HCT116 (cell line): ENCODE measurements around the gene CCDC102B. TPM values are rescaled to one million over a fixed set of nuclear protein-coding genes. Genes with fewer than 3 reads are reported as not detected.

Experiments used
- ATAC-seq: fragments of 200-7000 bp; cut with Tn5 transposase; 2 replicates; pipeline ENCODE4 v1.9.1; 2020; ENCODE audit warnings: mild to moderate bottlenecking, moderate library complexity
- BruUV-seq: library from RNA; stranded (reverse); fragments of 400-500 nt; replicated peaks from 2 replicates; lab custom pipeline; 2021; lab: Mats Ljungman, UMichigan
- CTCF ChIA-PET: fragments of 300-600 bp; sonication (Branson Sonifier 250); formaldehyde crosslinking; loops from one replicate; lab custom pipeline; 2021; ENCODE audit warnings: antibody characterized with exemption; lab: Charles Lee
- POLR2A ChIA-PET: fragments of 300-600, 350-600 bp; sonication (Branson Sonifier 250); formaldehyde crosslinking; loops from one replicate; lab custom pipeline; 2021; ENCODE audit warnings: antibody characterized with exemption; lab: Charles Lee
- RAD21 ChIA-PET, 2 experiments: fragments of 300-600 bp; sonication (Branson Sonifier 250); formaldehyde crosslinking; loops; one replicate each; lab custom pipeline; 2023; ENCODE audit warnings: low total read pairs in 2 of 2; ENCODE audit not compliant: uncharacterized antibody in 2 of 2, unreplicated experiment in 2 of 2, low non-redundant PET in 1 of 2; lab: Charles Lee
- DNase-seq: peaks from one replicate; pipeline ENCODE4 v3.0.0-alpha.2; 2010; ENCODE audit warnings: low read depth, low spot score
- H2AFZ ChIP-seq: fragments of 200-600 bp; shearing (Covaris generic), sonication (generic); 2 replicates; pipeline ENCODE4 v1.6.1; 2017; ENCODE audit warnings: low read depth, mixed run types, mixed read lengths, antibody characterized with exemption, low read length; ENCODE audit not compliant: poor library complexity, severe bottlenecking
- H3K27ac ChIP-seq: 2 replicates; pipeline ENCODE4 v1.5.1; 2012; ENCODE audit warnings: low read depth, low read length
- H3K27me3 ChIP-seq: fragments of 200-600 bp; sonication (generic); 2 replicates; pipeline ENCODE4 v1.6.1; 2016; ENCODE audit warnings: mixed run types, low read length, mixed read lengths; ENCODE audit not compliant: insufficient read depth
- H3K36me3 ChIP-seq, 2 experiments: fragments of 200-500 bp in 1 of 2; fragments of 200-600 bp in 1 of 2; sonication (Bioruptor generic) in 1 of 2; sonication (generic) in 1 of 2; 2 replicates each; pipeline versions ENCODE4 v1.5.1 to v1.6.1; 2014 to 2016; ENCODE audit warnings: low read length in 2 of 2, inconsistent platforms in 1 of 2, mixed read lengths in 1 of 2, mixed run types in 1 of 2; ENCODE audit not compliant: insufficient read depth in 2 of 2, control insufficient read depth in 1 of 2
- H3K4me1 ChIP-seq, 2 experiments: fragments of 200-600 bp in 1 of 2; sonication (generic) in 1 of 2; 2 replicates each; pipeline versions ENCODE4 v1.5.1 to v1.6.1; 2012 to 2017; ENCODE audit warnings: low read length in 2 of 2, inconsistent platforms in 1 of 2, mild to moderate bottlenecking in 1 of 2, mixed read lengths in 1 of 2, mixed run types in 1 of 2, moderate library complexity in 1 of 2; ENCODE audit not compliant: insufficient read depth in 2 of 2, control insufficient read depth in 1 of 2
- H3K4me2 ChIP-seq: fragments of 200-600 bp; sonication (generic); 2 replicates; pipeline ENCODE4 v1.6.1; 2017; ENCODE audit warnings: mixed run types, low read length, mixed read lengths
- H3K4me3 ChIP-seq, 2 experiments: fragments of 200-600 bp in 1 of 2; sonication (generic) in 1 of 2; replicated peaks in 1 of 2; 2 replicates each; pipeline ENCODE4 v1.5.1; 2011 to 2016; ENCODE audit warnings: low read length in 2 of 2, control low read depth in 1 of 2, low read depth in 1 of 2, mild to moderate bottlenecking in 1 of 2, mixed read lengths in 1 of 2, mixed run types in 1 of 2
- H3K79me2 ChIP-seq: fragments of 200-600 bp; sonication (generic); 2 replicates; pipeline ENCODE4 v1.6.1; 2017; ENCODE audit warnings: mild to moderate bottlenecking, mixed run types, low read length, moderate library complexity, mixed read lengths; ENCODE audit not compliant: insufficient read depth
- H3K9ac ChIP-seq: fragments of 200-600 bp; sonication (generic); 2 replicates; pipeline ENCODE4 v1.6.1; 2016; ENCODE audit warnings: low read length, mixed read lengths
- H3K9me2 ChIP-seq: fragments of 200-600 bp; sonication (generic), shearing (Covaris generic); 2 replicates; pipeline ENCODE4 v1.6.1; 2017; ENCODE audit warnings: mixed run types, mild to moderate bottlenecking, moderate library complexity; ENCODE audit not compliant: insufficient read depth
- H3K9me3 ChIP-seq, 2 experiments: fragments of 200-500 bp in 1 of 2; fragments of 200-600 bp in 1 of 2; sonication (Bioruptor generic) in 1 of 2; sonication (generic) in 1 of 2; 2 replicates each; pipeline ENCODE4 v1.6.1; 2014 to 2017; ENCODE audit warnings: low read length in 2 of 2, mixed read lengths in 2 of 2, inconsistent platforms in 1 of 2, low read depth in 1 of 2, mild to moderate bottlenecking in 1 of 2, mixed run types in 1 of 2, moderate library complexity in 1 of 2; ENCODE audit not compliant: control insufficient read depth in 1 of 2, insufficient read depth in 1 of 2
- H4K20me1 ChIP-seq: fragments of 200-600 bp; sonication (generic), shearing (Covaris generic); 2 replicates; pipeline ENCODE4 v1.6.1; 2017; ENCODE audit warnings: mixed run types, mild to moderate bottlenecking, moderate library complexity; ENCODE audit not compliant: insufficient read depth
- ATF3 ChIP-seq: IDR thresholded peaks from 2 replicates; pipeline ENCODE4 v1.6.1; 2012
- CBX3 ChIP-seq: IDR thresholded peaks from 2 replicates; pipeline ENCODE4 v1.6.1; 2012; ENCODE audit warnings: low read depth
- CEBPB ChIP-seq: IDR thresholded peaks from 2 replicates; pipeline ENCODE4 v1.6.1; 2012; ENCODE audit warnings: low read depth
- CTCF ChIP-seq, 3 experiments: fragments of 200-600 bp in 1 of 3; sonication (generic) in 1 of 3; IDR thresholded peaks in 2 of 3; conservative IDR thresholded peaks in 1 of 3; 2 replicates each; pipeline ENCODE4 v1.5.1; 2012 to 2017; ENCODE audit warnings: low read depth in 2 of 3, low read length in 2 of 3, antibody characterized with exemption in 1 of 3, borderline replicate concordance in 1 of 3, control low read depth in 1 of 3, mild to moderate bottlenecking in 1 of 3, mixed read lengths in 1 of 3, mixed run types in 1 of 3, moderate library complexity in 1 of 3; ENCODE audit not compliant: insufficient read depth in 1 of 3
- EGR1 ChIP-seq: IDR thresholded peaks from 2 replicates; pipeline ENCODE4 v1.6.1; 2012; ENCODE audit warnings: low read depth
- ELF1 ChIP-seq: IDR thresholded peaks from 2 replicates; pipeline ENCODE4 v1.6.1; 2012; ENCODE audit warnings: low read depth, borderline replicate concordance
- EZH2 ChIP-seq: fragments of 200-600 bp; sonication (generic); IDR thresholded peaks from 2 replicates; pipeline ENCODE4 v1.6.1; 2017; ENCODE audit warnings: antibody characterized with exemption, mixed run types
- EZH2phosphoT487 ChIP-seq: fragments of 200-600 bp; IDR thresholded peaks from 2 replicates; pipeline ENCODE4 v1.6.1; 2018; ENCODE audit warnings: antibody characterized with exemption, borderline replicate concordance
- FOSL1 ChIP-seq: IDR thresholded peaks from 2 replicates; pipeline ENCODE4 v1.6.1; 2012; ENCODE audit warnings: low read depth
- JUND ChIP-seq: IDR thresholded peaks from 2 replicates; pipeline ENCODE4 v1.6.1; 2012
- POLR2A ChIP-seq: IDR thresholded peaks from 2 replicates; pipeline ENCODE4 v1.7.0; 2011; ENCODE audit warnings: borderline replicate concordance; ENCODE audit not compliant: insufficient read depth, insufficient read length; ENCODE audit errors: extremely low read depth
- POLR2AphosphoS5 ChIP-seq: IDR thresholded peaks from 2 replicates; pipeline ENCODE4 v1.6.1; 2011; ENCODE audit warnings: mild to moderate bottlenecking, low read depth, low read length, moderate library complexity
- RAD21 ChIP-seq: IDR thresholded peaks from 2 replicates; pipeline ENCODE4 v1.6.1; 2012; ENCODE audit warnings: low read depth, mild to moderate bottlenecking
- SIN3A ChIP-seq: IDR thresholded peaks from 2 replicates; pipeline ENCODE4 v1.6.1; 2012; ENCODE audit warnings: low read depth
- SP1 ChIP-seq: IDR thresholded peaks from 2 replicates; pipeline ENCODE4 v1.6.1; 2012; ENCODE audit warnings: low read depth
- ZFX ChIP-seq: fragments of 450-650 bp; IDR thresholded peaks from 2 replicates; pipeline ENCODE4 v1.6.1; 2017
- ZNF274 ChIP-seq: fragments of 200-500 bp; sonication (Bioruptor generic); IDR thresholded peaks from 2 replicates; pipeline ENCODE4 v1.6.1; 2014; ENCODE audit warnings: mild to moderate bottlenecking, low read depth, low read length, inconsistent platforms
- intact Hi-C: fragments of 100-400 bp; cut with micrococcal nuclease; formaldehyde crosslinking; loops from 2 replicates; pipeline ENCODE4 v1.10.0; 2022
- total RNA-seq: library from RNA; stranded (reverse); gene quantifications from one replicate; pipeline ENCODE4 v1.2.1, GENCODE V29; 2021; ENCODE audit not compliant: unreplicated experiment
- TF ChIP-seq, protein P1 (sequence below): IDR thresholded peaks from 2 replicates; pipeline ENCODE4 v1.6.1; 2012

The CCDC102B gene
- total RNA-seq, 1 experiment from 2014 or later: 1.9 TPM

DNA sequence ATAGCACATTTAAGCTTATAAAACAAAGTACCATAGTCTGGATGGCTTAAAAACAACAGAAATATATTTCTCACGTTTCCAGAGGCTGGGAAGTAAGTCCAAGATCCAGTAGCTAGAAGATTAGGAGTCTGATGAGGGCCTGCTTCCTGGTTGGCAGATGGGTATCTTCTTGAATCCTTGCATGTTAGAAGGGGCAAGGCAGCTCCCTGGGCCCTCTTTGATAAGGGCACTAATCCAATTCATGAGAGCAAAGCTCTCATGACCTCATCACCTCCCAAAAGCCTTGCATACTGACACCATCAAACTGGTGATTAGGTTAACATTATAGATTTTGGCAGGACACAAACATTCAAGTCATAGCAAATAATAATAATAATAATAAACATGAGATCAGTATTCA is 146.4 kb downstream of the CCDC102B start:
- ChIA-PET POLR2A (no interaction called here), CTCF (no interaction called here), RAD21 (no interaction called here)
- no peak overlapping the region for H3K4me2 ChIP-seq
- H2AFZ ChIP-seq: no peak overlapping the region
- DNase-seq (no peak), ATAC-seq (no peak)
- no peaks in the 10 kb centered on the region for H4K20me1 ChIP-seq
- no peaks in the 10 kb centered on the region for H3K79me2 ChIP-seq
- H3K4me3 ChIP-seq: no peak overlapping the region
- intact Hi-C loops: no loop called here
- H3K9me3 ChIP-seq: no peaks in the 10 kb centered on the region
- H3K27ac ChIP-seq: no peak overlapping the region
- no peaks in the 10 kb centered on the region for H3K4me1 ChIP-seq
- H3K9me2 ChIP-seq: no peaks in the 10 kb centered on the region
- no peaks in the 10 kb centered on the region for H3K36me3 ChIP-seq
- no TSS peak for BruUV-seq
- TF ChIP-seq CEBPB: no peak
- no peak for TF ChIP-seq EZH2
- no peak for TF ChIP-seq CBX3
- TF ChIP-seq, protein P1, sequence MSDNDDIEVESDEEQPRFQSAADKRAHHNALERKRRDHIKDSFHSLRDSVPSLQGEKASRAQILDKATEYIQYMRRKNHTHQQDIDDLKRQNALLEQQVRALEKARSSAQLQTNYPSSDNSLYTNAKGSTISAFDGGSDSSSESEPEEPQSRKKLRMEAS: no peak
- no peak for TF ChIP-seq SP1
- no peak for TF ChIP-seq EGR1
- no peak for TF ChIP-seq EZH2phosphoT487
- no peak for TF ChIP-seq POLR2A
- no peak for TF ChIP-seq CTCF (IDR thresholded peaks at IDR 0.05 in 2 of 3, conservative IDR thresholded peaks at IDR 0.05 in 1 of 3; ENCODE audit: borderline replicate concordance in 1 of 3, insufficient read depth in 1 of 3, low read depth in 2 of 3, low read length in 2 of 3)
- no peak for TF ChIP-seq FOSL1
- TF ChIP-seq RAD21: no peak
- H3K9ac ChIP-seq: no peak overlapping the region
- H3K27me3 ChIP-seq: no peaks in the 10 kb centered on the region

DNA sequence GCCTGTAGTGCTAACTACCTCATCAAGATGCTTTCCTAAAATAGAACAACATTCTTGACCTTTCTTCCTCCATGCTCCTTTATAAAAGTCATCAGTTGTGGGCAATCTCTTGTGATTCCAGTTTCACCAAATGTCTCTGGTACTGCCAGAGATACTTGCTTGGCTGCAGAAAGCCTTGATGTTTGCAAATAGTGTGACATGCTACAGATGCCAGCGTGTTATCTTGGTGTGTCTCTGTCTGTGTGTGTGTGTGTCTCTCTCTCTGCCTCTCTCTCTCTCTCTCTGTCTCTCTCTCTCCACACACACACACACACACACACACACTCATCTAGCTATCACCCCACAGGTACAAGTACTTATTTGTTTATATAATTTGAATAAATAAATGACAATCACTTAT is 146.9 kb downstream of the CCDC102B start:
- intact Hi-C loops: no loop called here
- Histone ChIP-seq H3K36me3 (no peaks in the 10 kb centered on the region), H3K4me1 (no peaks in the 10 kb centered on the region), H3K27ac (no peak overlapping the region), H3K27me3 (no peaks in the 10 kb centered on the region), H3K9me3 (no peaks in the 10 kb centered on the region), H4K20me1 (no peaks in the 10 kb centered on the region), H3K9me2 (no peaks in the 10 kb centered on the region), H3K4me2 (no peak overlapping the region), H3K9ac (no peak overlapping the region)
- no TSS peak for BruUV-seq
- no peak for DNase-seq
- ChIA-PET CTCF (no interaction called here), POLR2A (no interaction called here), RAD21 (no interaction called here)
- ATAC-seq: no peak
- TF ChIP-seq ZNF274 (no peak), EZH2 (no peak), ELF1 (no peak), JUND (no peak), FOSL1 (no peak), CEBPB (no peak), SP1 (no peak), POLR2A (no peak), ZFX (no peak), POLR2AphosphoS5 (no peak), SIN3A (no peak), EGR1 (no peak), ATF3 (no peak)
- TF ChIP-seq, protein P1: no peak
- TF ChIP-seq, all 23 proteins: peak for 0
- Histone ChIP-seq H3K4me3 (no peak overlapping the region), H3K79me2 (no peaks in the 10 kb centered on the region), H2AFZ (no peak overlapping the region)
